Brain microvascular endothelial cell (primary cell): Measurements from ENCODE around the gene TNIP3.

Experiments used
- DNase-seq: peaks from one replicate; pipeline ENCODE4 v3.0.0-alpha.2; 2020
- H3K27ac ChIP-seq: fragments of 250-450 bp; sonication (Bioruptor Pico); 2 replicates; pipeline ENCODE4 v1.5.1; 2020; ENCODE audit warnings: mild to moderate bottlenecking, moderate library complexity
- H3K27me3 ChIP-seq: fragments of 250-450 bp; sonication (Bioruptor Pico); replicated peaks from 2 replicates; pipeline ENCODE4 v1.5.1; 2020; ENCODE audit warnings: mild to moderate bottlenecking
- H3K36me3 ChIP-seq: fragments of 250-450 bp; sonication (Bioruptor Pico); replicated peaks from 2 replicates; pipeline ENCODE4 v1.5.1; 2020; ENCODE audit warnings: mild to moderate bottlenecking
- H3K4me3 ChIP-seq: 2 replicates; pipeline ENCODE4 v1.5.1; 2011; ENCODE audit warnings: low read depth, mild to moderate bottlenecking, control low read depth, low read length, moderate library complexity
- CTCF ChIP-seq: IDR thresholded peaks from 2 replicates; pipeline ENCODE4 v1.5.1; 2011; ENCODE audit warnings: low read depth, mild to moderate bottlenecking, moderate library complexity, low read length, control low read depth, inconsistent platforms; ENCODE audit errors: missing control alignments
- in situ Hi-C: cut with HindIII; loops from 2 replicates; pipeline ENCODE4 v1.10.0; 2017; ENCODE audit warnings: low sequenced_read_pairs, low pct_ligation_motif_present

Gene TNIP3

DNA sequence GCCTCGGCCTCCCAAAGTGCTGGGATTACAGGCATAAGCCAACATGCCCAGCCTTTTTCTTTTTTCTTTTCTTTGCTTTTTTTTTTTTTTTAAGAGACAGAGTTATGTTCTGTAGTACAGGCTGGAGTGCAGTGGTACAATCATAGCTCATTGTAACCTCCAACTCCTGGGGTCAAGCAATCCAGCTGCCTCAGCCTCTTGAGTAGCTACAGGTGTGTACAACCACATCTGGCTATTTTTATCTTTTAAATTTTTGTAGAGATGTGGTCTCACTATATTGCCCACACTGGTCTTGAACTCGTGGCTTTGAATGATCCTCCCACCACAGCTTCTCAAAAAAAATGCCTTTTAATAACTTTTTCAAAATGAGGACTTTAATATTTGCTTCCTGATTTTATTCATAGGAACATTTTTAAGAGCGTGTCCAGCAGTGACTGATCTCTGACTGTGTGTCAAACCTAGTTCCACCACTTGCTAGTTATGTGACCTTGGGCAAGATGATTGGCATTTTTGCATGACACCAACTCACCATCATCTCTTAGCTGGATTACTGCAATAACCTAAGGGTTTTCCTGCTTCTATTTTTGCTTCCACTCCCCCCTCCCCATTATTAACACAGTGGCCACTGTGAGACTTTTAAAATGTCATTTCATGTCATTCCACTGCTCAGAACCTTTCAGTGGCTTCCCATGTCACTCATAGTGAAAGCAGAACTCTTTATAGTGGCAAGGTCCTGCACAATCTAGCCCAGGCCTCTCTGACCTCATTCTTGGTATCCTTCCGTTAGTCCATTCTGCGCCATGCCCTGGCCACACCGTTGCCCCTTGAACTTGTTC is 4.5 kb upstream of the TNIP3 start:
- no peak for DNase-seq
- Histone ChIP-seq H3K27me3 (no peaks in the 10 kb centered on the region), H3K4me3 (no peak overlapping the region), H3K27ac (no peak overlapping the region), H3K36me3 (no peaks in the 10 kb centered on the region)
- in situ Hi-C loops = no loop called here
- no peak for TF ChIP-seq CTCF

DNA sequence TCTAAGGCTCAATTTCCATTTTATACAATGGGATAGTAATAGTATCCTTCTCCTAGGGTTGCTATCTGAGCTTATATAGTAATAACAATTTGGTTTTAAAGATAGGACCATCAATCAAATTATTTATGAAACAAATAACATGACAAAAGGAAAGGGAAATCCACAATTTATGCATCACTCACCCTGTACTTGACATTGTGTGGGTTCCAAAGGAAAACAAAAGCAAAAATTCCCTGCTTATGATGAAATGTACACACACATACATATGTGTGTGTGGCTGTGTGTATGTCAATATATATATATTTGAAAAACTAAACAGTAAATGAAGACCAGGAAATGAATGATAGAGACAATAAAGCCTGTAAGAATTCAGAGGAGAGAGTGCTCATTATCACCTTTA is 2.9 kb upstream of the TNIP3 start:
- no peaks in the 10 kb centered on the region for H3K27me3 ChIP-seq
- in situ Hi-C loops = no loop called here
- H3K4me3 ChIP-seq = no peak overlapping the region
- TF ChIP-seq CTCF = no peak
- no peak for DNase-seq
- no peaks in the 10 kb centered on the region for H3K36me3 ChIP-seq
- H3K27ac ChIP-seq = no peak overlapping the region

GRCh38 chr4:121165206-121165605 is 1.1 kb upstream of the TNIP3 start:
- in situ Hi-C loops = no loop called here
- no peak overlapping the region for H3K27ac ChIP-seq
- no peak overlapping the region for H3K4me3 ChIP-seq
- no peak for TF ChIP-seq CTCF
- H3K36me3 ChIP-seq = no peaks in the 10 kb centered on the region
- H3K27me3 ChIP-seq = no peaks in the 10 kb centered on the region
- no peak for DNase-seq

- H3K27ac ChIP-seq = no peak overlapping the region
- DNase-seq = no peak
- H3K36me3 ChIP-seq = no peaks in the 10 kb centered on the region
- peak overlapping the region; percentile 52 for H3K4me3 ChIP-seq
- no peaks in the 10 kb centered on the region for H3K27me3 ChIP-seq
- in situ Hi-C loops = no loop called here
- TF ChIP-seq CTCF = no peak
These were observed 7.0 kb downstream of the TNIP3 start for GRCh38 chr4:121156822-121157769.

GRCh38 chr4:121155893-121156292 is 8.2 kb downstream of the TNIP3 start:
- Histone ChIP-seq H3K27ac (peak overlapping the region; percentile 28), H3K27me3 (no peaks in the 10 kb centered on the region), H3K36me3 (no peaks in the 10 kb centered on the region), H3K4me3 (peak overlapping the region; percentile 52)
- no peak for TF ChIP-seq CTCF
- DNase-seq = peak; percentile 85
- in situ Hi-C loops = no loop called here
